ENCODE measurements around the gene SCAPER.

The SCAPER gene

GRCh38 chr15:76667943-76668715 lies 237.0 kb downstream of the SCAPER start:
- no peak for DNase-seq (ENCODE audit: low spot score)

DNA sequence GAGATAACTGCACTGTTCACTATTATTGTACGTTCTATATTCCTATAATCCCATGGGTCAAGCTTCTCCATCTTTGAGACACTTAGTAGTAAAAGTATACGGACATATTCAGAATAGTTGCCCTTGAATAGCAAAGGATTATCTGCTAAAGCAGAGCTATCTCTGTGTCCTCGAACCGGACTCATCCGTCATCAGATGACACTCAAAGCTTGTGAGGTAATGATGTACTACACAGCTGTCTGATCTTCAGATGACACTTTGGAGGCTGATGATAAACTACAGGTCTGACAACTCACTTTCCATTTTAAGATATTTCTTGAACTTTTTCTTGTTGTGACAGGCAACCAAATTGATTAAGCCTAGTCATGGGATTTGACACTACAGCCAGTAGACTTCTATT lies 240.2 kb downstream of the SCAPER start:
- no peak for DNase-seq (ENCODE audit: low spot score)

GRCh38 chr15:76664411-76664810 lies 240.7 kb downstream of the SCAPER start:
- no peak for DNase-seq (ENCODE audit: low spot score)

- no peak for DNase-seq (ENCODE audit: low spot score)
These were observed 241.6 kb downstream of the SCAPER start for GRCh38 chr15:76663529-76663928.

GRCh38 chr15:76648732-76649444 lies 256.3 kb downstream of the SCAPER start:
- no peak for DNase-seq (ENCODE audit: low spot score)

DNA sequence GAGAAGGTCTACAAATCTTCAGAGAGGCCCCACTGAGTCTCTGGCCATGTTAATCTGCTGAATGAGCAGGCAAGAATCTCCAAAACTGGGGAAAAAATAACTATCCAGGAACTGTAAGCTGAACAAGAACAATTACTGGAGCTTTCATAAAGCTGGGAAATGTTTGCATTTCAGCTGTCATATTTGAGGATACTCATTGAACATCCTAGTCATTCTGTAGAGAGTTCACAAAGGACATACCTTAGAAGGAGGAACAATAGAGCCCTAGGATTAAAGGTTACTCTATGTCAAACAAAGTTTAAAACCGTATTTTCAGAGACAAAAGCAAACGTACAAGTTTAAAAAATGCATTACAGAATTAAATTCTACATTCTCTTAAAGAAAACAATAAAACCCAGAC lies 257.5 kb downstream of the SCAPER start:
- no peak for DNase-seq (ENCODE audit: low spot score)

DNA sequence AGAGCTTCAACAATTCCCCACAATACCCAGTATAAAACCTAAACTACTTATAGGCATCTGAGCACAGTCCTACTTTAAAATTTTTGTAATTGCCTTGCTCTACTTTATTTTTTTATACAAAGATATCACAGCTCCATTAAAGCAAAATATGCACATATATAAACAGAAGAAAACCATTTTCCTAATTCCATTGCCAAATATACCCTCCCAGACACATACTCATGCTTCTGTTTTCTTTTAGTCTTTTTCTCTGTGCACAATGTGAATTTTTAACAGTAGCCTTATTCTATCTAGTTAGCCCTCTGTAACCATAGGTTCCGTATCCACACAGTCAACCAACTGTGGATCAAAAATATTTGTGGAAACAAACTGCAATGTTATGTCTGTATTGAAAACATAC lies 260.5 kb downstream of the SCAPER start:
- DNase-seq (ENCODE audit: low spot score), result no peak

DNA sequence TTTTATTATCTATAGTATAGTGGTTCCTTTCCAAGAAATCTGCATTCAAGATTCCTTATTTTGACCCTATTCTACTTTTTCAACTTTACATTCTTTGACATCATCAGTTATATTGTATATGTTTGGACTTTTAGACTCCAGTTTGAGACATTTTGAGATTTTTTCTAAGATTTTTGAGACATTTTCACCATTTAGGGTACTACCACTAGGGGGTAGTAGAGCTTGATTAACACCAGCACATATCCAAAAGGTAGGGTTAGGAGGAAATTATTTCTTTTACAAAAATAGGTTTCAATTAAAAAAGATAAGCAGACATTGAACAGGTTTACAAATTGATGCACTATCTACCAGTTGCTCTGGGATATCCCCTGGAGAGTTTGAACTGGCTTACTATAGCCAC lies 262.5 kb downstream of the SCAPER start:
- no peak for DNase-seq (ENCODE audit: low spot score)

DNA sequence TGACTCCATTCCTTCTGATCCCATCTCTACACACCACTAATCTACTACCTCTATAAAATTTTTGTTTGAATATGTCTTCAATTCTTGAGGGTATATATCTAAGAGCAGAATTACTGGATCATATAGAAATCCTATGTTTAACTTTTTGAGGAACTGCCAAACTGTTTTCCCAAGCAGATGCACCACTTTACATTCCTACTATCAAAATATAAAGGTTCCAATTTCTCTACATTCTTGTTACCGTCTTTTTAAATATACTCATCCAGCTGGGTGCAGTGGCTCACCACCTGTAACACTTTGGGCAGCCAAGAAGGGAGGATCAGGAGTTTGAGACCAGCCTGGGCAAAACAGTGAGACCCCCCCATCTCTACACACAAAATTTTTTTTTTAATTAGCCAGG lies 268.0 kb downstream of the SCAPER start:
- no peak for DNase-seq (ENCODE audit: low spot score)

DNA sequence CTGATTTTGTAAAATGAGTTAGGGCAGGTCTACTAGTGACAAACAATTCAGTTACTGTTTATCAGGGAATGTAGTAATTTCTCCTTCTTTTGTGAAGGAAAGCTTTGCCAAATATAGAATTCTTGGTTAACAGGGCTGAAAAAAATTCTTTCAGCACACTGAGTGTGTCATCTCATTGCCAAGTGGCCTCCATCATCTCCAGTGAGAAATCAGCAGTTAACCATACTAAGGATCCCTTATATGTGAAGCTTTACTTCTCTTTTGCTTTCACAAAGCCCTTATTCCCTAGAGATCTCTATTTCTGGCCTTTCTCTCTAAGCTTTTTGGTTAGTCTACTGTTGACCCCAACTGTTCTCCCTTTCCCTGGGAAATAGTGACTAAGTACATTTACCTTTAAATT lies 269.1 kb downstream of the SCAPER start:
- peak; percentile 14 for DNase-seq (ENCODE audit: low spot score)

DNA sequence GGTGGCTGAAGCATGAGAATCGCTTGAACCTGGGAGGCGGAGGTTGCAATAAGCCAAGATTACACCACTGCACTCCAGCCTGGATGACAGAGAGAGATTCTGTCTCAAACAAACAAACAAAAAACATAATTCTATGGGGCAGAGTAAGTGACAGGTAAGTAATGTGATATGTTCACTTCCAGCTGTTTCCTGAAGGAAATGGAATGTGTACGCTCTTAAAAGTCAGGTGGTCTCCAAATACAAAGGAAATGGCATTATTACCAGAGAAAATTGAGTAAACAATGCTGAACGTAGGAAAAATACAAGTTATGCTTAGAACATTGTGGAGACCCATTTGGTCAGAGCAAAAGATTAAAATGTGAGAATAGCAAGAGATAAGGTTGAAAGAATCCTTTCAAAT lies 278.5 kb downstream of the SCAPER start:
- no peak for DNase-seq (ENCODE audit: low spot score)

- DNase-seq (ENCODE audit: low spot score), result no peak
These were observed 279.9 kb downstream of the SCAPER start for GRCh38 chr15:76625267-76625666.

DNA sequence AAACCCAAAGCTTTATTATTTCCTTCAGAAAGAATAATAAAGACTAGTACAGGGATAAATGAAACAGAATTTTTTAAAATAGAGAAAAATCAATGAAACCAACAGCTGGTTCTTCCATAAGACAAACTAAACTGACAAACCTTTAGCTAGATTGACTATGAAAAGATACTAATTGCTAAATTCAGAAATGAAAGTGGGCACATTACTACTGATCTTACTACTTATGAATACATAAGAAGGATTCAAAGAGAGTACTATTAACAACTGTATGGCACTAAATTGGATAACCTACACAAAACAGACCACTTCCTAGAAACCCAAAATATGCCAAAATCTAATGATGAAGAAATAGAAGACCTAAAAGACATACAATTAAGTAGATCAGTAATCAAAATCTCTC lies 290.4 kb downstream of the SCAPER start:
- no peak for DNase-seq (ENCODE audit: low spot score)

DNA sequence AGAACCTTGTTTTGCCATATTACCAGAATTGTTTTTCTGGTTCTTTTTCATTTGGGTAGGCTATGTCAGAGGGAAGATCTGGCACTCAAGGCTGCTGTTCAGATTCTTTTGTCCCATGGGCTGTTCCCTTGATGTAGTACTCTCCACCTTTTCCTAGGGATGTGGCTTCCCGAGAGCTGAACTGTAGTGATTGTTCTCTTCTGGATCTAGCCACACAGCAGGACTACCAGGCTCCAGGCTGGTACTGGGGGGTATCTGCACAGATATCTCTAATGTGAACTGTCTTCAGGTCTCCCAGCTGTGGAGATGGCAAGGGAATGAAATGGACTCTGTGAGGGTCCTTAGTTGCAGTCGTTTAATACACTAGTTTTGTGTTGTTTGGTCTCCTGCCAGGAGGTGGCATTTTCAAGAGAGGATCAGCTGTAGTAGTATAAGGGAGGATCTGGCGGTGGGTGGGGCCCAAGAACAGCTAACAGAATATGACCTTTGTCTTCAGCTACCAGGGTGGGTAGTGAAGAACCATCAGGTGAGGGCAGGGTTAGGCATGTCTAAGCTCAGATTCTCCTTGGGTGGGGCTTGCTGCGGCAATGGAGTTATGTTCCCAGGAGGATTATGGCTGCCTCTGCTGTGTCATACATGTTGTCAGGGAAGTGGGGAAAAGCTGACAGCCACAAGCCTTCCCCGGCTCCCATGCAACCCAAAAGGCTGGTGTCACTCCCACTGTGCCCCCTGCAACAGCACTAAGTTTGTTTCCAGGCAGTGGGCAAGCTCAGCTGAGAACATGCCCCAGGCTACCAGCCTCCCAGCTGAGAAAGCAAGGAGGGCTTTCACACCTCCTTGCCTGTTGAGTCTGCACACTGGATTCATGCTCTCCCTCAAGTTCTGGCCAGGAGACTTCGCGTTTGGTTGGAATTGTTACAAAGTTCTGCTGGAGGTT lies 316.1 kb downstream of the SCAPER start:
- DNase-seq (ENCODE audit: low spot score), result no peak

- no peak for DNase-seq (ENCODE audit: low spot score)
These were observed 319.6 kb downstream of the SCAPER start for GRCh38 chr15:76585576-76585897.

GRCh38 chr15:76584868-76585575 lies 320.1 kb downstream of the SCAPER start:
- no peak for DNase-seq (ENCODE audit: low spot score)

- no peak for DNase-seq (ENCODE audit: low spot score)
These were observed 322.6 kb downstream of the SCAPER start for GRCh38 chr15:76582550-76582949.

- no peak for DNase-seq (ENCODE audit: low spot score)
These were observed 327.1 kb downstream of the SCAPER start for GRCh38 chr15:76577879-76578512.

GRCh38 chr15:76576523-76577279 lies 328.4 kb downstream of the SCAPER start:
- no peak for DNase-seq (ENCODE audit: low spot score)

GRCh38 chr15:76575679-76576078 lies 329.5 kb downstream of the SCAPER start:
- no peak for DNase-seq (ENCODE audit: low spot score)

DNA sequence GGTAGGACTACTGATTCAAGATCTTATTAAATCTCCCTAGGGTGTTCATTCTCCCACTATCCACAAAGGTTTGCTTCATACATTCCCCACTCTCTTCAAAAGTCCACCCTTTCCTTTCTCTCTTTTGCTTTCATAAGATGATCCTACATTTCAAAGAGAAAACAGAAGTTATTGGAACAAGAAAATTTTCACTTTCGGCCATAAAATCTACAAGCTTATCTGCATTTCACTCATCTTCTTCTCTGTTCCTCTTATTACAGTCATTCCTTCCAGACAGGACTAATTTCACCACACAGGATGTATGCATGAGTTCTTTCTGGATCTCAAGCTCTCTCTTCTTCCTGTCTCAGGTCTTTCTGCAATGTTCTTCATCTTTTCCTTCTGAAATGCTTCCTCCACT lies 329.9 kb downstream of the SCAPER start:
- no peak for DNase-seq (ENCODE audit: low spot score)

Data from RKO (cell line).